ENCODE results near the gene EFCAB11.

- TF ChIP-seq THRB (CRISPR knock-in tag; conservative IDR thresholded peaks at IDR 0.05), result no peak
- no peak for TF ChIP-seq EGR1 (conservative IDR thresholded peaks at IDR 0.05)
- TF ChIP-seq POLR2AphosphoS5 (IDR thresholded peaks at IDR 0.05; ENCODE audit: control insufficient read depth, insufficient read depth, low read depth, low read length), result no peak
- no peak for TF ChIP-seq GABPA (tag; conservative IDR thresholded peaks at IDR 0.05; ENCODE audit: low read depth)
- no peak for TF ChIP-seq L3MBTL2 (IDR thresholded peaks at IDR 0.05)
Measured at GRCh38 chr14:89936654-89937185, 17.8 kb downstream of the EFCAB11 start.
